GM12878 (cell line): ENCODE results near the gene ZNF644. TPM values are rescaled to one million over a fixed set of nuclear protein-coding genes. Genes with fewer than 3 reads are reported as not detected.

Experiments
- ATF2 ChIP-seq: IDR thresholded peaks from 2 replicates; pipeline ENCODE4 v1.6.1; 2012; ENCODE audit warnings: low read length, inconsistent platforms
- CBFB ChIP-seq: IDR thresholded peaks from 2 replicates; pipeline ENCODE4 v1.6.1; 2016; ENCODE audit warnings: antibody characterized with exemption, low read depth
- CBX3 ChIP-seq: fragments of 200-600 bp; sonication (generic); IDR thresholded peaks from 2 replicates; pipeline ENCODE4 v1.6.1; 2016; ENCODE audit warnings: low read depth, borderline replicate concordance
- EED ChIP-seq: sonication (generic); IDR thresholded peaks from 2 replicates; pipeline ENCODE4 v1.6.1; 2016; ENCODE audit warnings: antibody characterized with exemption, low read depth
- ESRRA ChIP-seq: IDR thresholded peaks from 2 replicates; pipeline ENCODE4 v1.6.1; 2012; ENCODE audit warnings: mild to moderate bottlenecking, low read length, improper control_type of control experiment
- FOS ChIP-seq: IDR thresholded peaks from 3 replicates; pipeline ENCODE4 v1.6.1; 2011; ENCODE audit warnings: borderline replicate concordance; ENCODE audit not compliant: insufficient read length; ENCODE audit errors: extremely low read depth
- IKZF1 ChIP-seq: fragments of 450-650 bp; conservative IDR thresholded peaks from 2 replicates; pipeline ENCODE4 v1.6.1; 2017; ENCODE audit warnings: antibody characterized with exemption, mild to moderate bottlenecking
- IRF5 ChIP-seq: fragments of 450-650 bp; IDR thresholded peaks from 2 replicates; pipeline ENCODE4 v1.6.1; 2017; ENCODE audit warnings: borderline replicate concordance
- KAT2A ChIP-seq: conservative IDR thresholded peaks from 2 replicates; pipeline ENCODE4 v1.6.1; 2011; ENCODE audit warnings: low read depth, low read length; ENCODE audit not compliant: control insufficient read depth
- PRDM15 ChIP-seq: fragments of 450-650 bp; formaldehyde crosslinking; IDR thresholded peaks from 2 replicates; pipeline ENCODE4 v1.4.0; 2020; ENCODE audit warnings: mild to moderate bottlenecking, moderate library complexity
- TARDBP ChIP-seq: IDR thresholded peaks from 2 replicates; pipeline ENCODE4 v1.6.1; 2016; ENCODE audit warnings: borderline replicate concordance
- YBX1 ChIP-seq: fragments of 450-650 bp; IDR thresholded peaks from 2 replicates; pipeline ENCODE4 v1.6.1; 2016; ENCODE audit warnings: antibody characterized with exemption
- ZNF24 ChIP-seq: fragments of 450-650 bp; IDR thresholded peaks from 2 replicates; pipeline ENCODE4 v1.6.1; 2017; ENCODE audit warnings: antibody characterized with exemption, mild to moderate bottlenecking
- ZZZ3 ChIP-seq: IDR thresholded peaks from 2 replicates; pipeline ENCODE4 v1.6.1; 2011; ENCODE audit warnings: low read depth; ENCODE audit not compliant: control insufficient read depth, insufficient read length
- polyA plus RNA-seq, 11 experiments: library from polyadenylated mRNA; depleted of rRNA in 4 of 11; unstranded in 6 of 11; stranded (reverse) in 5 of 11; fragments of >200 nt; fragmentation: Nextera tagmentation in 4 of 11; fragmentation: Illumina TruSeq in 1 of 11; extraction: Ambion mirVana in 4 of 11; extraction: Trizol in 1 of 11; gene quantifications; 1 replicate in 1 of 11; 2 replicates in 10 of 11; pipeline versions ENCODE4 v1.2.1 to v1.2.3, GENCODE V29; 2011 to 2016; ENCODE audit warnings: inconsistent platforms in 2 of 11, missing spikeins in 2 of 11, low read depth in 1 of 11
- total RNA-seq, 4 experiments: library from RNA; depleted of rRNA in 3 of 4; stranded (reverse); fragments of >200 nt in 3 of 4; fragmentation: Illumina TruSeq in 1 of 4; extraction: Trizol in 1 of 4; gene quantifications; 2 replicates each; pipeline versions ENCODE4 v1.2.1 to v1.2.3, GENCODE V29; 2013 to 2021
- TF ChIP-seq, protein P1 (sequence below): fragments of 150-350 bp; IDR thresholded peaks from 2 replicates; pipeline ENCODE4 v1.6.1; 2014; ENCODE audit warnings: mild to moderate bottlenecking, low read depth, low read length

Gene ZNF644
- total and polyA plus RNA-seq, 10 of the 15 experiments (the other 5 are each of a cell fraction or from before 2014, with no cell fraction given): 17.7 to 55.3 (median 29.5) TPM

DNA sequence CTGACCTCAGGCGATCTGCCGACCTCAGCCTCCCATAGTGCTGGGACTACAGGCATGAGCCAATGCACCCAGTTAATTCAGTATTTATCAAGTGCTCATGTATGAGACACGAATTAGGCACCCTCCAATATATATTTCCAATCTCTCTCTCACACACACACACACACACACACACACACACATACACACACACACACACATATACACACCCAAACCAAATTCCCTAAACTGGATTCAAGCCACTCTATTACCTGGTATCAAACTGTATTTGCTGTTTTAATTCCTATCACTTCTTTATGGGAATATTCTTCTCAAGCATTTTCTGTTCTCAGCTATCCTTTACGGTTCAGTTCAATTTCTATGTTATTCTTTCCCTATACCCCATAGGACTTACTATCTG is 8.5 kb downstream of the ZNF644 start (continued):
- TF ChIP-seq IRF5 (no peak), ZNF24 (no peak), PRDM15 (CRISPR knock-in tag) (no peak), ESRRA (no peak), TARDBP (no peak), KAT2A (no peak), EED (no peak), FOS (no peak), CBX3 (no peak), YBX1 (no peak), ATF2 (no peak), CBFB (no peak), ZZZ3 (no peak), IKZF1 (no peak)
- TF ChIP-seq, protein P1, sequence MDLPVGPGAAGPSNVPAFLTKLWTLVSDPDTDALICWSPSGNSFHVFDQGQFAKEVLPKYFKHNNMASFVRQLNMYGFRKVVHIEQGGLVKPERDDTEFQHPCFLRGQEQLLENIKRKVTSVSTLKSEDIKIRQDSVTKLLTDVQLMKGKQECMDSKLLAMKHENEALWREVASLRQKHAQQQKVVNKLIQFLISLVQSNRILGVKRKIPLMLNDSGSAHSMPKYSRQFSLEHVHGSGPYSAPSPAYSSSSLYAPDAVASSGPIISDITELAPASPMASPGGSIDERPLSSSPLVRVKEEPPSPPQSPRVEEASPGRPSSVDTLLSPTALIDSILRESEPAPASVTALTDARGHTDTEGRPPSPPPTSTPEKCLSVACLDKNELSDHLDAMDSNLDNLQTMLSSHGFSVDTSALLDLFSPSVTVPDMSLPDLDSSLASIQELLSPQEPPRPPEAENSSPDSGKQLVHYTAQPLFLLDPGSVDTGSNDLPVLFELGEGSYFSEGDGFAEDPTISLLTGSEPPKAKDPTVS: no peak
